Adrenal gland (tissue), 5 donors: ENCODE measurements around the gene ZNF436.

ENCODE experiments used
- CTCF ChIP-seq, 6 experiments: fragments of 450-650 bp in 4 of 6; fragments of 200-600 bp in 2 of 6; sonication (generic) in 1 of 6; IDR thresholded peaks; 1 replicate in 5 of 6; 2 replicates in 1 of 6; pipeline versions ENCODE4 v1.5.1 to v1.8.0; 2016 to 2021; ENCODE audit warnings: antibody characterized with exemption in 6 of 6, mild to moderate bottlenecking in 2 of 6, moderate library complexity in 1 of 6
- POLR2A ChIP-seq, 2 donors: fragments of 450-650 bp; IDR thresholded peaks; one replicate each; pipeline ENCODE4 v1.6.1; 2017; ENCODE audit warnings: antibody characterized with exemption in 2 of 2, mild to moderate bottlenecking in 2 of 2, moderate library complexity in 1 of 2
- donor health status: DM: no; HTN: no; CAD: no.

DNA sequence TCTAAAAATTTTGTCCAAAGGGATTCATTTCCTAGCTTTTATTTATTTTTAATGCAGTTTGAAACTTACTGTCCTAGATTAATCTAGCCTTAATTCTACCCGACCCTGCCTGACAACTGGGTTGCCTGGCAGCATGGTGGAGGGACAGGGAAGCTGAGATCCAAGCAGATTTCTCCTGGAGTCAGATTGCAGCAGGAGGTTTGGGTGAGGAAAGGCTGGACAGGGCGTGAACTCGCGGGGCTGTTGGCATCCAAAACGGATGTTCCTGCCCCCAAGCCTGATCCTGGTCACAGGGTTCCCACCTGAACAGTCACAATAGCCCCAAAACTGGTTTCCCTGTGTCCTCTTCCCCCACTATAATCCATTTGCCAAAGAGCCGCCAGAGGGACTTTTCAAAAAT is 31.7 kb upstream of the ZNF436 start:
- TF ChIP-seq POLR2A (IDR thresholded peaks at IDR 0.05) (no peak), CTCF (IDR thresholded peaks at IDR 0.05) (no peak)
